ENCODE results near the gene ANKH.

DNA sequence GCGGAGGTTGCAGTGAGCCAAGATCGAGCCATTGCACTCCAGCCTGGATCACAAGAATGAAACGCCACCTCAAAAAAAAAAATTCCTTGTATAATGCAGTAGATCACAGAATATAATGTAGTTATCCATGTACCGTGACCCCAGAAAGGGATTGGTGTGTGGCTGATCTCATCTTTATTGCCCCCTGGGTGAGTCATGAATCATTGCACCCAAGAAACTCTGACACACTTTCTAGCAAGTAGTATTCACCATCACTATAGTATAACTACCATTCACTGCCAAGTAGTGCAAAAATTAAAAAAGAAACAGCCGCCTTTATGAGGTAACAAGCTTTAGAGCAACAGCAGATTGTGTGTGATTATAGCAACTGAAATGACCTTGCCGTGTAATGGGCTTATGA lies 23.7 kb upstream of the ANKH start:
- TF ChIP-seq, protein P1, sequence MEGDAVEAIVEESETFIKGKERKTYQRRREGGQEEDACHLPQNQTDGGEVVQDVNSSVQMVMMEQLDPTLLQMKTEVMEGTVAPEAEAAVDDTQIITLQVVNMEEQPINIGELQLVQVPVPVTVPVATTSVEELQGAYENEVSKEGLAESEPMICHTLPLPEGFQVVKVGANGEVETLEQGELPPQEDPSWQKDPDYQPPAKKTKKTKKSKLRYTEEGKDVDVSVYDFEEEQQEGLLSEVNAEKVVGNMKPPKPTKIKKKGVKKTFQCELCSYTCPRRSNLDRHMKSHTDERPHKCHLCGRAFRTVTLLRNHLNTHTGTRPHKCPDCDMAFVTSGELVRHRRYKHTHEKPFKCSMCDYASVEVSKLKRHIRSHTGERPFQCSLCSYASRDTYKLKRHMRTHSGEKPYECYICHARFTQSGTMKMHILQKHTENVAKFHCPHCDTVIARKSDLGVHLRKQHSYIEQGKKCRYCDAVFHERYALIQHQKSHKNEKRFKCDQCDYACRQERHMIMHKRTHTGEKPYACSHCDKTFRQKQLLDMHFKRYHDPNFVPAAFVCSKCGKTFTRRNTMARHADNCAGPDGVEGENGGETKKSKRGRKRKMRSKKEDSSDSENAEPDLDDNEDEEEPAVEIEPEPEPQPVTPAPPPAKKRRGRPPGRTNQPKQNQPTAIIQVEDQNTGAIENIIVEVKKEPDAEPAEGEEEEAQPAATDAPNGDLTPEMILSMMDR (IDR thresholded peaks at IDR 0.05; ENCODE audit: poor library complexity): no peak
- TF ChIP-seq EZH2phosphoT487 (IDR thresholded peaks at IDR 0.05; ENCODE audit: low read depth, severe bottlenecking, unreplicated experiment) (no peak), EZH2 (IDR thresholded peaks at IDR 0.05; ENCODE audit: borderline replicate concordance) (no peak)
